Measurements from ENCODE around the gene PITRM1.
A peak's percentile ranks its signal among the peaks of the same experiment; 100 is the strongest.

Gene PITRM1

DNA sequence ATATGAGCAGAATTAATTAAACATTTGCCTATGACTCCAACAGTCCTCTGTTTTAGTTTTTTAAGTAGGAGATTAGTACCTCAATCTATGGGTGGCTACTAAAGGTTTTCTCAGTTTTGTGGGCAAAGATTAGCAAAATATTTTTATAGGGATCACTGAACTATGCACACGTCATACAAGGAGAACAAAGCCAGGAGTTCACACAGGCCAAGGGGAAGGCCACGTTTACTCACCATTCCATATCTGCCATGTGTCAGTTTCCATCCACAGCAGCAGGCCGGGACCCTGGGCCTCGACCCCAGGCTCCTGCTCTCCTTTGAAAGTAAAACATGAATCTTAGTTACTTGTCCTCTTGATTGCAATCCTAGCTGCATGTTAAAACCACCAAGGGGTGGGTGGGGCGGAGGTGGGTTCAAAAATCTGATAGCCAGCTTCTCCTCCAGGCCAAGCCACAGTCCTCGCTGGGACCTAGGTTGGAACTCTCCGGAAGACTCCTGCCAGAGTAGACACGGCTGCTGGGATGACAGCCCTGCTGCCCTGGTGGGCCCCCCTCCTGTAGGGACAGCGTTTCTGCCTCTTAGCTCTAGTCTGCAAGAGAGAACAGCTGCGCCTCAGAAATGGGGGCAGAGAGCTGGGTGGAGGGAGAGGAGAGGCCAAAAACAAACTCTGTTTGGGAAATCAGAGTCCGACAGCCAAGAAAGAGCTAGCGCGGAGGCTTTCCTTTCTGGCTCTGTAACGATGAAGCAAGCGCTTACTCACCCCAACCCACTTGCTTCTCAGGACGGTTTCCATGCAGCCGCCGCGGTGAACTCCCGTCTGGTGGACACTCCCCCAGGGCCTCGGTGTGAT lies 35.6 kb downstream of the PITRM1 start:
- no peak for DNase-seq

DNA sequence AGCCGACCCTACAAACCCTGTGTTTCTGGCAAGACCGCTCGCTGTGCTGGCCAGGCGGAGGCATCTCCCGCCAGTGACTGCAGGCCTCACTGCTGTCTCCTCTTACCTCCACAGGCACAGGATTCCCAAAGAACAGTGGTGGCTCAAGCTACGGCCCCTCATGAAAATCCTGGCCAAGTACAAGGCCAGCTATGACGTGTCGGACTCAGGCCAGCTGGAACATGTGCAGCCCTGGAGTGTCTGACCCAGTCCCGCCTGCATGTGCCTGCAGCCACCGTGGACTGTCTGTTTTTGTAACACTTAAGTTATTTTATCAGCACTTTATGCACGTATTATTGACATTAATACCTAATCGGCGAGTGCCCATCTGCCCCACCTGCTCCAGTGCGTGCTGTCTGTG lies 36.2 kb downstream of the PITRM1 start:
- no peak for DNase-seq

DNA sequence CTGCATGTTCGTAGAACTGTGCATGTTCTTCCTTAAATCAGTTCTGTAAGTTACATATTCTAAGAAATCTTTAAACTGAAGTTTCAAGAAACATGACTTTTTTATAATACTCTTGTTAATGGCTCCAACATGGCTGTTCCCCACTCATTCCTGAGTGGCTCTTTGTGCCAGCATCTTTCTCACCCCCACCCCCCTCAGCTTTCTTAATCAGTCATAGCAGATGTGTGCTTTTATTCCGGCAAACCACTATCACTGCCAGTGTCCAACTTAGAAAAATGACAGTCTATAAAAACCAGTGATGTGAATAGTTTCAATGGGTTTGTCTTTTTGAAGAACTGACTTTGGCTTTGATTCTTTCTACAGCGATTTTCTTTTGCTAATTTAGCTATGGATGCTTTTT lies 37.6 kb downstream of the PITRM1 start:
- no peak for DNase-seq

DNA sequence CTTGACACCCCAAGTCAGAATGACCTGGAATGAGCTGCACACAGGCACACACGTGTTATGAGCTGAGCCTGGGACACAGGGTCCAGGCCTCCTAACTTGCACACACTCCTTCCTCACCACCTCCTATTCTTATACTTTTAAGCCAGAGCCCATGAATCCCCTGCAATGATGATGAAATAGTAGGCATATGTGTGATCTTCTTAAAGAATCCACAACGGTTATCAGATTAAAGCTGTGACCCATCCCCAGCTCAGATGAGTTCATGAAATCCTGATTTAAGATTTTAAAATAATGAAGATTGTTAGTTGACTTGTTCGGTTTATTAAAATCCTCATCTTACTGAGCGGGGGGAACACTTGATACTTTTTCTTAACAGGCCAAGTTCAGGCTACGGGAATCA lies 38.6 kb downstream of the PITRM1 start:
- DNase-seq: no peak

DNA sequence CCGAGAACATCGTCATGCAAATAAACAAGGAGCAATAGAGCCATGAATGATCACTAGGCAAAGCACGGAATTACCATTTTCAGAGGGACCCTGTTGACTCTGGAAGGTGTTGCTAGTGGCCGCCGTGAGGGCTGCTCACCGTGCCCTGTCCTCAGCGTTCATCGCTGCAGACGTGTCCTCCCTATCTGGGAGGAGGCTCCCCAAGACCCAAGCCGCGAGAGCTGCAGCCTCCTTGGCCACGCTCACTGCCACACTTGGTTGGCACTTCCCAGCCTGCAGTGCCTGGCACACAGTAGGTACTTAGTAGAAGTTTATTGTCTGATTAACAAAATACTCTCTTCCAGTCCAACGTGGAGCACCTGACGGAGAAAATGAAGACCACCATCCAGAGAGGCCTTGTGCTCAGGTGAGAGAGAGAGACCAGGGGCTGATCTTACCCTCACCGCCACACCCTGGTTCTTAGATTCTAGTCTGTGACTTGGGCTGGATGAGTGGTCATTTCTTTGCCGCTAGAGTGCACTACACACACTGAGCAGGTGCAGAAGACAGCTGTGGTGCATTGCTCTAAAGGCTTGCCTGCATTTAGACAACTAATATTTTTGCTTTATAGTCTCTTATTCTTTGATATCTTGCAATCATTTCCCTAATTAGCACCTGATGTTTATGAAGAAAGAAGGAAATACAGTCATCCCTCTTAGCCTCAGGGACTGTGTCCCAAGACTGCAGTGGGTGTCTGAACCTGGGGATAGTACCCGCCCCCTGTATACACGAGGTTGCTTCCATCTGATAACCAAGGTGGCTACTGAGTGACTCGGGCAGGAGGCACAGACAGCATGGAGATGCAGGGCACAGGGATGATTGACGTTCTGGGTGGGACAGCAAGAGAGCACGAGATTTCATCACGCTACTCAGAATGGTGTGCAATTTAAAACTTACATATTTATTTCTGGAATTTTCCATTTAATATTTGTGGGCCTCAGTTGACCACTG lies 40.3 kb downstream of the PITRM1 start:
- DNase-seq: peak; percentile 29

DNA sequence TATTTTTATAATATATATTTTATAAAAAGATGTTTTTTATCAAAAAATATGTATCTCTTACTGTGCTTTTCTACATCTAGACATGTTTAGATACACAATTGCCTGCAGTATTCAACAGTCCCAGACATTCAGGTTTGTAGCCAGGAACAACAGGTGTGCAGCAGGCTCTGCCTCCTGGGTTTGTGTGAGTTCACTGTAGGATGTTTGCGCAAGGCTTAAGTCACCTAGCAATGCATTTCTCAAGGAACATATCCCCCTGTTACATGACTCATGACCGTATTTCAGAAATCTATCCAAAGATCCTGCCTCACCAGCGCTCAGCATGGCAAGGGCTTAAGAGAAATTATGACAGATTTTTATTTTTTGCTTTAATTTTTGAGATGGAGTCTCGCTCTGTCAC lies 41.5 kb downstream of the PITRM1 start:
- DNase-seq: no peak

DNA sequence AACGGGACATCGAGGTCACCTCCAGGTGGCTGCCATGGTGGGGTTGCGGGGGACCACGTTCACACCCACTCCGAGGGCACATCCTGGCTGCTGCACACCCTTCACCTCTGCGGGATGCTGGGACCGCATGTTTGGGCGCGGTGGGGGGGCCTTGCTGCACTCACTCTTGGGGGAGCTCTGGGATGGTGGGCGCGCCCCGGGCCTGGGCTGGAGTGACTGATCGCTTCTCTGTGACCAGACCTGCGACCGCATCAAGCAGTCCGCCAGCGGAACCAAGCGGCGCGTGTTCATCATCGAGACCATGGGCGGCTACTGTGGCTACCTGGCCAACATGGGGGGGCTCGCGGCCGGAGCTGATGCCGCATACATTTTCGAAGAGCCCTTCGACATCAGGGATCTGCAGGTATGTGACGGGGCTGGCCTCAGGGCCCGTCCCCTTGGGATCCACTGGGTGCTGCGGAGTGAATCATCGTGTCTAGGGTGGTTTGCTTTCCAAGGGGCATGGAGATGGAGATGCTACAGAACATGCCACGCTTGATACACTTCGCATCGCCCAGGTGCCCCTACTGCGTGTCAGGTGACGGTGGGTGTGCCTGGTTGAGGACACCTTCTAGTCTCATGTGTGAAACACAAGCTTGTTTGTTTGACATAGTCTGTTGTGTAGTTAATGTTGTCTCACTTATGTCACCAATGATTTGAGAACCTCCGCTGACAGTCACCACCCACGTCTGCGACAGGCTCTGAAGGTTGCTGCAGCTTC lies 42.8 kb downstream of the PITRM1 start:
- no peak for DNase-seq

DNA sequence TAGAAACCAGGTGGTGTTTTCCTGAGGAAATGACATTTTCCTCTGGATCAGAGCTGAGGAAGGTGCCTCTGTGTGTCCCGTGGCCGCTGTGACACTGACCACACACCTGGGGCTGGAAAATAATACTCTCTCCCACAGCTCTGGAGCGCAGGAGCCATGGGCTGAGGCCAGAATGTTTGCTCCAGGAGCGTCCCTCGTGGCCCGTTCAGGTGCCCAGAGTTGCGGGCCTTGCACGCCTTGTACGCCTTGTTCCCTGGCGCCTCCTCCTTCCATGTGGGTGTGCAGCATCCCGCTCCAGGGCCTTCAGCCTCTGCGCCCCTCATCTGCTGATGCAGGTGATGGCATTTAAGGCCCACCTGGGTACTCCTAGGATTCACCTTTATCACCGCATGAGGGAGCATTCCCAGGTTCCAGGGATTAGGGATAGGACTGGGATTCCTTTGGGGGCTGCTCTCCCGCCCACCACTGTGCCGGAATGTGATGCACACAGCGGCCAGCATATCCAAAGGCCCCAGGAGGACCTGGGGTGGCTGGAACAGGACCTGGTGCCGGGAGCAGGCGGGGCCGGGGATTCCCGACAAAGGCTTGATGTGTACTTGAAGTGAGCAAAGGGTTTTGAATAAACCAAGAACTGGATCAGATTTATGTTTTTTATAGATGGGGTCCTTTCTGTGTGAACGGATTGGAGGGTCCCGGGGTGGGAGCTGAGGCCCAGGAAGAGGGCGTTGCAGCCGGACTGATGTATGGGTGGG lies 44.0 kb downstream of the PITRM1 start:
- DNase-seq: no peak

DNA sequence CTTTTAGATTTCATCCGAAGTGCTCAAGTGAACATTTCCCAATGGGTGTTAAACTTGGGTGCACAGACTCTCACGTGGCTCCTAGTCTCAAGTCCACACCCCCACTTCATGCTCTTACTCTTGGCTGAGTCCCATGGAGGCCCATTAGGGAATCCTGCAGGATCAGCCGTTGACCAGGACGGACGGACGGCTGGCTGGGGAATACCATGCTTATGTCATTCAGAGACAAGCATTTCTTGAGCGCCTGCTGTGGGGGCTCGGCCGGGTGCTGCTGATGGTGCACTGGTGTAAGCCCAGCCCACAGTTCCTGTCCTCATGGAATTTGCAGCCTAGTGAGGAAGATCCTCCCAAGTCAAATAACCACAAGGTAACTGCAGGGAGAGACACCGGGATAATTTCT lies 44.7 kb downstream of the PITRM1 start:
- DNase-seq: no peak

DNA sequence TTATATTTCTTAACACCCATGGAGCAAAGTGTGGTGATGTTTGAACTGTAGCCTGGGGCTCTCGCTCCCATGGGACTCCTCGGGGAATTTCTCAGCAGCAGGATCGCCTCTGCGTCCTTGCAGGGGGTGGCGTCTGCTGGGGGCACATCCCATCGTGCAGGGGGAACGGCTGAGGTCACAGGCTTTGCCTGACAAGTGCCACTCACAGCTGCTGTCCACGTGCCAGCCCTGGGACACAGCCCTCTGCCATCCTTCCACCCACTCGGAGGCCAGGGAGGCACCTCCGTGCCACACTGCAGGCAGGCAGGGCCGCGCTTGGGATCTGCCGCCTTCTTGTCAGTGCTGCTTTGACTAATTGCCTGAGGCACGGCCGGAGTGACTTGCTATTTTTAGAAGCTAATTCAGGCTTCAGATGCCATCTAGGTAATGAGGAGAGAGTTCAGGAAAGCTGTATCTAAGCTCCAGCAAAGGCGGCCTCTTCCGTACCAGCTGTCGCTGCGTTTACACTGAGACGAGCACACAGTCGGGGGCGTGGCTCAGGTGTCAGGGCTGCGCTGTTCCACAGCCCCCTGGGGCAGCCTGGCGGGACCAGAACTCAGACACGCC lies 45.7 kb downstream of the PITRM1 start:
- peak; percentile 95 for DNase-seq

DNA sequence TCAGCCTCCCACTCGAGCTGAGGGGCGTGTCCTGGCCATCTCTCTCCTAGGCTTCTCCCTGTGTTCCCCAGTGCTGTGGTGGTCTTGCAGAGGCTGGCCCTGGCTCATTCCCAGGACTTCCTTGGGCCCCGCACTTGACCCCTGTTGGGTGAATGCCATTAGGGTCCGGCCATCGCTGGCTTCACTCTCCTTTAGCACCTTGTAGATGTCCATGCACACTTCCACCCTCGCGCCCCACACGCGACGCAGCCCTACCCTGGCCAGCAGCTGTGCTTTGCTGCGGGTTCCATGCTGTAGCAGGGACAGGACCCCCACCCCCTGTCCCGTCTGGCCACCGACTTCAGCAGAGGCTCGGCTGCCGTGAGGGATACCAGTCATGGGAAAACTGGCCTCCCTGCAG lies 46.3 kb downstream of the PITRM1 start:
- DNase-seq: no peak

DNA sequence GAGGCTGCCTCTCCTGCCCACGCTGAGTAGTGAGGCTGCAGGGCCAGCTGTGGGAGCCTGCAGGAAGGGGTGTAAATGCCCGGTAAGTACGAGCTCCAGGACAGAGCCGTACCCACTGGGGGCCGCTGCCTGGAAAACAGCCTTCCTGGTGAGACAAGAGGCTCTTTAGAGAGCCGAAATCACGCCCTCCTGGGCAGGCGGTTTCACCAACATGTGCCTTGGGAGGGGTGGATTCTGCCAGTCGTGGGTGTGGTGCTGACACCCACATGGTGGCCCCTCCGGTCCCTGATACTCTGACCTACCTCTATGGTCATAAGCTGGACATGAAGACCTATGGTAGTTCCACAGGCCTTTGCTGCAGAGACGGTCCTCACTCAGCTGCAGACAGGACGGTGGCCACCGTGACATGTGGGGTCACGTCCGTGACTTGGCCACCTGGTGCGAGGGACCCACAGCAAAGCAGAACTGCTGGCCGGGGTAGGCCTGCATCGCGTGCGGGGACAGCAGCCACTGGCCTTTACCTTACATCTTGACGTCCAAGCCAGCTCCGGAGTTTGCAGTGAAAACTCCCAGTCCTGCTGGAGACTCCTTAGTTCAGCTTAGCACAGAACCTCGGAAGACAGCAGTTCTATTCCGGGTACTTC lies 46.9 kb downstream of the PITRM1 start:
- DNase-seq: no peak

DNA sequence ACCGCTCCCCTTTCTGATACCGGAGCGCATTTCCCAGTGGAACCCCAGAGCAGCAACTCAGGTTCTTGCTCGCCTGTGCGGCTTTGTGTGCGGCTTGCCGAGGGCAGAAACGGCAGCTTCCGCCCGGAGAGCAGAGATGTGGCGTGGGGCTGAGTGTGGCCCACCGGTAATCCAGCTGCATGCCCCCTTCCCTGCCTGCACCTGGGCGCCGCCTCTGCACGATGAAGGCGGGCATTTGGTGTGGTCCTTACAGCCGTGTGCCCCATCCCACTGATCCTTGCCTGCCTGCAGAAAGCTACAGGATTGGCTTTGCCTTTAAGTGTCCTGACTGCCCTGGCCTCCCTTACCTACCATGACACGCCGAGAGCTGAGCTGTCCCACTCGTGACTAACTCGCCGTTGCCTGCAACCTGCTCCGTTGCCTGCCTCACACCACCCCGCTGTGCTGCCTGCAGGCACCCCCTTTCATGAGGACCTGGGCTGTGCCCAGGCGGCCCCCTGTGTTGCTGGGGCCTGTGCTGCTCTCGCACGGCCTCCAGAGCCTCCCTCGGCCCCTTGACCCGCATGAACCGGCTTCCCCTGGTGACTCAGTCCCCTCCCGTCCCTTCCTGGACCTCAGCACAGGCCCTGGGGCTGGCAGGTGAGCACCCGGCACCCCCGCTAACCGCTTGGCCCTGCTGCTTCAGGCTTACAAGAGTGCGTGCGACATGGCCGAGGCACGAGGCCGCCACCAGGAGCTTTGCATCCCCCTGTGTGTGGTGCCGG lies 48.0 kb downstream of the PITRM1 start:
- DNase-seq: no peak

DNA sequence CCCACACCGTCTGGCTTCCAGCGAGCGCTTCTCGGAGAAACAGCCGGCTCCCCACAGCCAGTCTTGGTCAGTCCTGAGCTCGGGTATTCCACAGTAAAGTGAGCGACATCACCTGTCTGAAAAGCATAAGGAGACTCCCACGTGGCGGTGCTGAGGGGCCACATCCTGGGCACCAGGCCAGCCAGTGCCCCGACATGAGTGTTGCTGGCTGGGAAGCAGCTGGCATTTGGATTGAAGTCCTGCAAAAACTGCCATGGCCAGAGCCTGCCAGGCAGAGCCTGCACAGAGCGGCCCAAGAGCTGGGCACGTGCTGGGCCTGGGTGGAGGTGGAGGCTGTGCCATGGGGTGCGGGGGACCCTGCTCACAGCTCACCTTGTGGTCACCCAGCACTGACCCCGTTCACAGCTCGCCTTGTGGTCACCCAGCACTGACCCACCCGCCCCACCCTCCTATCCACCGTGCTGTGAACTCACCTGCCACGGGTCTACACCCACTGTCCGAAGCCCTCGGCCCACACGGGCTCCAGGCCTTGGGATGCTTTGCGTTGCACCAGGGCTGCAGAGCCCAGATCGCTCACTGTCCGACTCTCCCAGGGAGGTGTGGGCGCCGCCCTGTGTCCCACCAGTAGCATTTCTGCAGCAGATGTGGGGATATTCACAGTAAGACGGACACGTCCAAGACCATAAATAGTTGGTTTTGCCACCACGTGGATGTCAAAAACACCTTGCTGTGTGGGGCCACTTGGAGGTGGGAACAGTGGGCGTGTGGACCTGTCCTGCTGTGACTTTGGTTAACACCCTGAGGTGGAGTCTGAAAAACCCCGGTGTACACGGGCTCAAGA lies 48.8 kb downstream of the PITRM1 start:
- DNase-seq: no peak

DNA sequence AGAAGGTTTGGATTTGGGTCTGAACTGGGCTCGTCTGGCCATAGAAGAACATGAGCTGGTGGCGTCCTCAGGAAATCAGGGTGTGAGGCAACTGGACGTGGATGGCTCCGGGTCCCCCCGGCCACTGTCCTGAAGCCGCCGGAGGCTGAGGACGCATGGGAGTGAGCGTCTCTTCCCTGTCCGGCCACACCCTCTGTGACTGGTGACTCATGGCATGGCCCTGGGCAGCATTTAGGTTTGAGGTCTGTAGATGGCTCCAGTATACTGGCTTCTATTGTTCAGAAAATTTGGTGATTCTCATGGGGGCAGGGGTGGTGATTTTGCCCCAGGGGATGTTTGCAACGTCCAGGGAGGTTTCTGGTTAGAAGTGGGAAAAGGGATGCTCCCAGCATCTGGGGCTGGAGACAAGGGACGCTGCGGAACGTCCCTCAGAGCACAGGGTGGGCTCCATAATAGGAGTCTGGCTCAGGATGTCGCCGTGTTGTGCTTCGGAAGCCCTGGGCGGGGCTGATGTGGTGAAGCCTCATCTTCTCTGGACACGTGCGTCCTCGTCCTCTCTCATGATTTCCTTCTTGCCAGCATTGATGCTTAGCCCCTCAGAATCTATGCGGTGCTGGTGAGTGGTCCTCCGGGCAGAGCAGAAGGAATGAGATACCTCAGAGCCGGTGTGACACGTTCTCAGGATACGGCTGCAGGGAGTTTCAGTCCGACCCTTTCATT lies 49.9 kb downstream of the PITRM1 start:
- no peak for DNase-seq

DNA sequence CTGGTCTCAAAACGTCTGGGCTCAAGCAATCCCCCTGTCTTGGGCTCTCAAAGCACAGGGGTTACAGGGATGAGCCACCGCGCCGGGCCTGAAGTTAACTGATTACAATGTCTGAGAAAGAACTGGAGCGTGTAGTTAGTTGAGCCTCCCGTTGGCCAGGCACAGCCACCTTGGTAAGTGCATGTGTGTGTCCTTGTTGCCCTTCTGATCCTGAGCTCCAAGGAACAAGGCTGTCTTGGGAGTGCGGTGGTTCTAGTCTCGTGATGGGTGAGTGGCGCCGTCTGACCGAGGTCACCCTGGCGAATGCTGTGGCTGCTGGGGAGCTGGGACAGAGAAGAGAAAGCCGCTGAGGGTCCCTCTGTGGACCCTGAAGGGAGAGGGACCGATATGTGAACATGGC lies 50.5 kb downstream of the PITRM1 start:
- no peak for DNase-seq

DNA sequence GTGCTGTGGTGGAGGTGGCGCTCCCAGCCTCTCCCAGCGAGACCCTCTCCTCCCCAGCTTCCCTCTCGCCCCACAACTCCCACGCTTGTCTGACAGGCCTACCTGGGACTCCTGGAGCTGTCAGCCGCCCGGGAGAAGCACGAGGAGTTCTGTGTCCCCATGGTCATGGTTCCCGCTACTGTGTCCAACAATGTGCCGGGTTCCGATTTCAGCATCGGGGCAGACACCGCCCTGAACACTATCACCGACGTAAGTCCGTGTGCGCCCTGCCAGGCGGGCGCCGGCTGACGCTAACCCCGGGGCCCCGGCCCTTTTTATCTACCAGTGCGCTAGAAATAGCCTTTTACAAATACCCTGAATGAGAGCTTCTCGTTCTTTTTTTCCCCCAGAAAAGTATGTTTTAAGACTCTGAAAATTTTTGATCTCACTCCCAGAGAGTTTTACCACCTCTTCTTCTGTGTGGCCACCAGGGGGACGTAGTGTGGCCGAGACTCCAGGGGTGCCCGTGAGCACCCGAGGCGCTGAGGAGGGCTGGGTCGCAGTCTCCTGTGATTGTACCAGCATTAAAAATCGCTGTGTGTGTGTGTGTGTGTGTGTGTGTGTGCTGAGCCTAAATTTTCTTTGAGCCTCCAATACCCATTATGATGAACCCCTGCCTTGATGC lies 52.7 kb downstream of the PITRM1 start:
- DNase-seq: no peak

DNA sequence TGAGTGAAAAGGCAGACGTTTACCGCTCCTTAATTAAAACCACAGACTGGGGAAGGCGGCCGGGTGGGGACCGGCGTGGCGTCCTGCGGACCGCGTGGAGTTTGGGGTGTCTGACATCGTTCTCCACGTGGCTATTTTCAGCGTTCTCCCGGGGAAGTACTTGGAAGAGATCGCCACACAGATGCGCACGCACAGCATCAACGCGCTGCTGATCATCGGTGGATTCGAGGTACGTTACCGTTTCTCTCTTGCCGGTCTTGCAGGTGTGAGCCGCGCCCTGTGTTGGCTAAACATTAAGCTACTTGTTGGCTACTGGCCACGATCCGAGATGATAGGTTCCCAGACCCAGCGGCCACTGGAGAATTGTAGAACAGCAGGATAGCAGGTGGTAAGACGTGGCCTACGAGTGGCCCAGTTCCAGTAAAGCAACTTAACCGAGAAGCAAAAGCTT lies 53.9 kb downstream of the PITRM1 start:
- no peak for DNase-seq
